ENCODE measurements around the gene MYO1B. TPM values are rescaled to one million over a fixed set of nuclear protein-coding genes. Genes with fewer than 3 reads are reported as not detected.

The MYO1B gene
- total RNA-seq, 2 donors from 2014 or later = 74.7 to 79.4 TPM

GRCh38 chr2:191280290-191280689 lies 35.1 kb downstream of the MYO1B start:
- Histone ChIP-seq H3K4me3 (no peak overlapping the region), H3K9me3 (no peaks in the 10 kb centered on the region), H3K36me3 (peaks cover 5% of the 10 kb centered on the region), H3K4me1 (ENCODE audit: control insufficient read depth in 1 of 2, low read depth in 2 of 2) (peaks cover 0 to 6% of the 10 kb centered on the region in 2 donors), H3K27ac (no peak overlapping the region), H3K27me3 (replicated peaks; ENCODE audit: insufficient read depth) (no peaks in the 10 kb centered on the region)
- DNase-seq (ENCODE audit: low spot score) (no peak), ATAC-seq (ENCODE audit: insufficient number of reproducible peaks, low FRiP score, low read depth) (no peak)
- TF ChIP-seq, protein P1, sequence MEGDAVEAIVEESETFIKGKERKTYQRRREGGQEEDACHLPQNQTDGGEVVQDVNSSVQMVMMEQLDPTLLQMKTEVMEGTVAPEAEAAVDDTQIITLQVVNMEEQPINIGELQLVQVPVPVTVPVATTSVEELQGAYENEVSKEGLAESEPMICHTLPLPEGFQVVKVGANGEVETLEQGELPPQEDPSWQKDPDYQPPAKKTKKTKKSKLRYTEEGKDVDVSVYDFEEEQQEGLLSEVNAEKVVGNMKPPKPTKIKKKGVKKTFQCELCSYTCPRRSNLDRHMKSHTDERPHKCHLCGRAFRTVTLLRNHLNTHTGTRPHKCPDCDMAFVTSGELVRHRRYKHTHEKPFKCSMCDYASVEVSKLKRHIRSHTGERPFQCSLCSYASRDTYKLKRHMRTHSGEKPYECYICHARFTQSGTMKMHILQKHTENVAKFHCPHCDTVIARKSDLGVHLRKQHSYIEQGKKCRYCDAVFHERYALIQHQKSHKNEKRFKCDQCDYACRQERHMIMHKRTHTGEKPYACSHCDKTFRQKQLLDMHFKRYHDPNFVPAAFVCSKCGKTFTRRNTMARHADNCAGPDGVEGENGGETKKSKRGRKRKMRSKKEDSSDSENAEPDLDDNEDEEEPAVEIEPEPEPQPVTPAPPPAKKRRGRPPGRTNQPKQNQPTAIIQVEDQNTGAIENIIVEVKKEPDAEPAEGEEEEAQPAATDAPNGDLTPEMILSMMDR (IDR thresholded peaks at IDR 0.05) = no peak

DNA sequence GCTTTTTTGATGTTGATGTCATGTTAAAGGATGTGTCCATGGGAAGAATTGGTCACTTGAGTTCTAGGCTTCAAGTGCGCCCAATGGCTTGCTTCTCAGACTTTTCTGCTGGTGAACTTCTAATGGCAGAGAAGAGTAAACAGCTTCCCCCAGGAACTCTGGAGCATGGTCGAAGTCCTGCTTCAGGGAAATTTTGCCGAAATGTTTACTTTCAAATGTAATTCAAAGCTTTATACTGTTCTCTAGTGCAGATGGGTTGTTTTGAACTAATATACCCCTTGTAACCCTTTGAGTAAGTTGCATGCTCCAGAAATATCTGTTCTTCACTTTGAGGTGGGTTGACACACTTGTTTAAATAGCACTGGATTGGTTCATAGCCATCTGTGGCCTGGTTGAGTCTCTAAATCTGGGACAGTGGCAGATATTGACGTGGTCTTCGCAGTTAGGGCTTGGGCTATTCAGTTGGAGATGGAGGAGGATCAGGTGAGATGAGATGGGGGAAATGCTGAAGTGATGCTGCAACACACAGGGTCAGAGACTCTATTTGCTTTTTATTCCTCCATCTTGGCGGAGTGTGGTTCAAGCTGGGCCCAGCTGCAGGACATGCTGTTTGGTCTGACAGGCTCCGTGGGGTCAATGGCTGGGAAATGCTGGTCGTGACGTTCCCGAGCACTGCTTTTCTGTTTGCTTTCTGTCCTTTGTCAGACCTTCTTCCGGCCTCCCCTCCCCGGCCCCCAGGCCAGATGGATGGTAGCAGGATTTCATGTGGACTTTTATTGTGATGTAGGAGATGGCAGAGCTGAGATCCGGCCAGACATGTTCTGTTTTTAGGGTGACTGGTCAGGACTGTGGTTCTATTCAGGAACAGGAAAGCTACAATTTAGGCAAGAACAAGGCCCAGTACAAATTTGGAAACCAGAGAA lies 35.9 kb downstream of the MYO1B start:
- DNase-seq (ENCODE audit: low spot score) (no peak), ATAC-seq (ENCODE audit: insufficient number of reproducible peaks, low FRiP score, low read depth) (no peak)
- Histone ChIP-seq H3K9me3 (no peaks in the 10 kb centered on the region), H3K4me3 (no peak overlapping the region), H3K36me3 (peaks cover 5% of the 10 kb centered on the region), H3K27me3 (replicated peaks; ENCODE audit: insufficient read depth) (no peaks in the 10 kb centered on the region), H3K27ac (no peak overlapping the region), H3K4me1 (ENCODE audit: control insufficient read depth in 1 of 2, low read depth in 2 of 2) (peaks cover 0 to 8% of the 10 kb centered on the region in 2 donors)
- TF ChIP-seq, protein P1 (IDR thresholded peaks at IDR 0.05) = no peak

GRCh38 chr2:191285252-191285651 lies 40.0 kb downstream of the MYO1B start:
- H3K4me3 ChIP-seq = no peak overlapping the region
- H3K4me1 ChIP-seq (ENCODE audit: control insufficient read depth in 1 of 2, low read depth in 2 of 2) = peaks cover 0 to 8% of the 10 kb centered on the region in 2 donors
- ATAC-seq (ENCODE audit: insufficient number of reproducible peaks, low FRiP score, low read depth) (no peak), DNase-seq (ENCODE audit: low spot score) (no peak)
- no peak overlapping the region for H3K27ac ChIP-seq
- no peaks in the 10 kb centered on the region for H3K27me3 ChIP-seq (replicated peaks; ENCODE audit: insufficient read depth)
- H3K9me3 ChIP-seq = no peaks in the 10 kb centered on the region
- TF ChIP-seq, protein P1 (IDR thresholded peaks at IDR 0.05) = no peak
- no peaks in the 10 kb centered on the region for H3K36me3 ChIP-seq

- H3K4me1 ChIP-seq (ENCODE audit: control insufficient read depth in 1 of 2, low read depth in 2 of 2) = peaks cover 0 to 26% of the 10 kb centered on the region in 2 donors
- H3K27ac ChIP-seq = no peak overlapping the region
- TF ChIP-seq, protein P1 (IDR thresholded peaks at IDR 0.05) = no peak
- DNase-seq (ENCODE audit: low spot score) (no peak), ATAC-seq (ENCODE audit: insufficient number of reproducible peaks, low FRiP score, low read depth) (no peak)
- no peaks in the 10 kb centered on the region for H3K27me3 ChIP-seq (replicated peaks; ENCODE audit: insufficient read depth)
- no peak overlapping the region for H3K4me3 ChIP-seq
- no peaks in the 10 kb centered on the region for H3K36me3 ChIP-seq
- no peaks in the 10 kb centered on the region for H3K9me3 ChIP-seq
Observed at GRCh38 chr2:191287820-191288219, 42.6 kb downstream of the MYO1B start.

- Histone ChIP-seq H3K36me3 (no peaks in the 10 kb centered on the region), H3K4me3 (no peak overlapping the region), H3K27ac (no peak overlapping the region), H3K4me1 (ENCODE audit: control insufficient read depth in 1 of 2, low read depth in 2 of 2) (peaks cover 0 to 26% of the 10 kb centered on the region in 2 donors), H3K27me3 (replicated peaks; ENCODE audit: insufficient read depth) (no peaks in the 10 kb centered on the region), H3K9me3 (no peaks in the 10 kb centered on the region)
- DNase-seq (ENCODE audit: low spot score) (no peak), ATAC-seq (ENCODE audit: insufficient number of reproducible peaks, low FRiP score, low read depth) (no peak)
- TF ChIP-seq, protein P1 (IDR thresholded peaks at IDR 0.05) = no peak
Observed at GRCh38 chr2:191289049-191289448, 43.8 kb downstream of the MYO1B start.

All from thoracic aorta (tissue), 2 donors.